ENCODE results near the gene PPP2R5C.

PPP2R5C gene

GRCh38 chr14:101897326-101897725 is 135.8 kb downstream of the PPP2R5C start (continued):
- TF ChIP-seq ZNF768 (tag by site-specific recombination; IDR thresholded peaks at IDR 0.05), result no peak

- ChIA-PET POLR2A (no interaction called here), CTCF (interaction anchor here (1.3 to 1.4 kb wide), 2 partner anchors 128 to 191 kb away, joined by 3 to 7 read pairs; no protein-coding TSS in a partner anchor)
- H3K36me3 ChIP-seq (ENCODE audit: control insufficient read depth in 2 of 2, insufficient read depth in 1 of 2, low read length in 2 of 2), result peaks cover 38 to 92% of the 10 kb centered on the region in 2 experiments
- H3K4me3 ChIP-seq (ENCODE audit: low read depth, low read length), result no peak overlapping the region
- no peak for TF ChIP-seq ZNF350 (tag by site-specific recombination; IDR thresholded peaks at IDR 0.05)
- no peak for TF ChIP-seq ZNF704 (tag by site-specific recombination; IDR thresholded peaks at IDR 0.05)
- TF ChIP-seq BCL6B (tag by site-specific recombination; IDR thresholded peaks at IDR 0.05), result no peak
- H3K4me1 ChIP-seq (ENCODE audit: control insufficient read depth, insufficient read depth, low read length), result no peaks in the 10 kb centered on the region
- no peak overlapping the region for H3K27ac ChIP-seq (ENCODE audit: extremely low read depth, low read depth, low read length)
- no peaks in the 10 kb centered on the region for H3K9me3 ChIP-seq (ENCODE audit: control insufficient read depth, insufficient read depth, low read depth, low read length)
Measured at GRCh38 chr14:101898416-101898815, 136.9 kb downstream of the PPP2R5C start.

- TF ChIP-seq ZNF48 (tag by site-specific recombination; IDR thresholded peaks at IDR 0.05), result no peak
- TF ChIP-seq ZNF692 (tag by site-specific recombination; IDR thresholded peaks at IDR 0.05), result no peak
- no peak for TF ChIP-seq GLIS1 (tag by site-specific recombination; IDR thresholded peaks at IDR 0.05)
- Histone ChIP-seq H3K27ac (ENCODE audit: extremely low read depth, low read depth, low read length) (no peak overlapping the region), H3K9me3 (ENCODE audit: control insufficient read depth, insufficient read depth, low read depth, low read length) (no peaks in the 10 kb centered on the region), H3K4me3 (ENCODE audit: low read depth, low read length) (no peak overlapping the region), H3K36me3 (ENCODE audit: control insufficient read depth in 2 of 2, insufficient read depth in 1 of 2, low read length in 2 of 2) (peaks cover 40 to 93% of the 10 kb centered on the region in 2 experiments), H3K4me1 (ENCODE audit: control insufficient read depth, insufficient read depth, low read length) (no peaks in the 10 kb centered on the region)
- ChIA-PET CTCF (interaction anchor here (1.4 kb wide), 1 partner anchor 129 kb away, joined by 7 read pairs; no protein-coding TSS in a partner anchor), POLR2A (no interaction called here)
Measured at GRCh38 chr14:101899263-101899662, 137.8 kb downstream of the PPP2R5C start.

- Histone ChIP-seq H3K9me3 (ENCODE audit: control insufficient read depth, insufficient read depth, low read depth, low read length) (no peaks in the 10 kb centered on the region), H3K4me1 (ENCODE audit: control insufficient read depth, insufficient read depth, low read length) (no peaks in the 10 kb centered on the region), H3K36me3 (ENCODE audit: control insufficient read depth in 2 of 2, insufficient read depth in 1 of 2, low read length in 2 of 2) (peaks cover 40 to 91% of the 10 kb centered on the region in 2 experiments), H3K27ac (ENCODE audit: extremely low read depth, low read depth, low read length) (no peak overlapping the region), H3K4me3 (ENCODE audit: low read depth, low read length) (no peak overlapping the region)
- ChIA-PET CTCF (no interaction called here), POLR2A (no interaction called here)
- TF ChIP-seq ZNF645 (tag by site-specific recombination; IDR thresholded peaks at IDR 0.05) (no peak), ZNF624 (tag by site-specific recombination; IDR thresholded peaks at IDR 0.05) (no peak), MEIS1 (CRISPR knock-in tag; IDR thresholded peaks at IDR 0.05; ENCODE audit: borderline replicate concordance) (no peak), ZNF518A (tag by site-specific recombination; conservative IDR thresholded peaks at IDR 0.05; ENCODE audit: low read depth) (no peak), TRIM28 (IDR thresholded peaks at IDR 0.05; ENCODE audit: borderline replicate concordance, low read length) (no peak), ZNF549 (tag by site-specific recombination; IDR thresholded peaks at IDR 0.05) (no peak), ZNF600 (tag by site-specific recombination; IDR thresholded peaks at IDR 0.05) (no peak), ZBTB26 (tag by site-specific recombination; optimal IDR thresholded peaks at IDR 0.05) (no peak), ZBTB1 (tag by site-specific recombination; IDR thresholded peaks at IDR 0.05) (no peak), ZNF274 (IDR thresholded peaks at IDR 0.05; ENCODE audit: low read length) (no peak), ZNF274 (tag by site-specific recombination; IDR thresholded peaks at IDR 0.05; ENCODE audit: borderline replicate concordance) (no peak), KLF10 (tag by site-specific recombination; IDR thresholded peaks at IDR 0.05) (no peak)
Measured at GRCh38 chr14:101900253-101900652, 138.7 kb downstream of the PPP2R5C start.

Measured in HEK293 (cell line).